LNCAP (cell line): ENCODE results near the gene TMEM117.

Experiments used
- TF ChIP-seq, protein P1 (sequence below): fragments of 450-650 bp; IDR thresholded peaks from 2 replicates; pipeline ENCODE4 v1.5.1; 2017; ENCODE audit warnings: mild to moderate bottlenecking

The TMEM117 gene

GRCh38 chr12:43973385-43973784 is 137.5 kb downstream of the TMEM117 start:
- TF ChIP-seq, protein P1, sequence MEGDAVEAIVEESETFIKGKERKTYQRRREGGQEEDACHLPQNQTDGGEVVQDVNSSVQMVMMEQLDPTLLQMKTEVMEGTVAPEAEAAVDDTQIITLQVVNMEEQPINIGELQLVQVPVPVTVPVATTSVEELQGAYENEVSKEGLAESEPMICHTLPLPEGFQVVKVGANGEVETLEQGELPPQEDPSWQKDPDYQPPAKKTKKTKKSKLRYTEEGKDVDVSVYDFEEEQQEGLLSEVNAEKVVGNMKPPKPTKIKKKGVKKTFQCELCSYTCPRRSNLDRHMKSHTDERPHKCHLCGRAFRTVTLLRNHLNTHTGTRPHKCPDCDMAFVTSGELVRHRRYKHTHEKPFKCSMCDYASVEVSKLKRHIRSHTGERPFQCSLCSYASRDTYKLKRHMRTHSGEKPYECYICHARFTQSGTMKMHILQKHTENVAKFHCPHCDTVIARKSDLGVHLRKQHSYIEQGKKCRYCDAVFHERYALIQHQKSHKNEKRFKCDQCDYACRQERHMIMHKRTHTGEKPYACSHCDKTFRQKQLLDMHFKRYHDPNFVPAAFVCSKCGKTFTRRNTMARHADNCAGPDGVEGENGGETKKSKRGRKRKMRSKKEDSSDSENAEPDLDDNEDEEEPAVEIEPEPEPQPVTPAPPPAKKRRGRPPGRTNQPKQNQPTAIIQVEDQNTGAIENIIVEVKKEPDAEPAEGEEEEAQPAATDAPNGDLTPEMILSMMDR = no peak

DNA sequence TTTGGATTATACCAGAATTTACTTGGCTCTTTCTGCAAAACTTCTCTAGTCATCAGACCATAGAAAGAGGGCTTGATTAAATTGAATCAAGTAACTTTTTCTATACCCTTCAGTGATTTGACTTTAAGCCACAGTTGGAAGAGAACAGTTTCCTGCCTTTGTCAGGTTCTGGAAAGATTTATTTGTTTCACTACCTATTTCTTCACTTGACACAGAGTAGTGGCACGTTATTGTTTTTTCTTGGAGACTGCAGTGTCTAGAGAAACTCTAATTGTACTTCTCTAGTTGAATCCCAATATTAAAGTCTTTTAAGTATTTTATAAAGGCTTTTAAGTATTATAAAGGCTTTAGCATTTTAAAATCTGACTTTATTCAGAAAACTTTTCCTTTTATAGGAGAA is 138.1 kb downstream of the TMEM117 start:
- TF ChIP-seq, protein P1 = no peak

DNA sequence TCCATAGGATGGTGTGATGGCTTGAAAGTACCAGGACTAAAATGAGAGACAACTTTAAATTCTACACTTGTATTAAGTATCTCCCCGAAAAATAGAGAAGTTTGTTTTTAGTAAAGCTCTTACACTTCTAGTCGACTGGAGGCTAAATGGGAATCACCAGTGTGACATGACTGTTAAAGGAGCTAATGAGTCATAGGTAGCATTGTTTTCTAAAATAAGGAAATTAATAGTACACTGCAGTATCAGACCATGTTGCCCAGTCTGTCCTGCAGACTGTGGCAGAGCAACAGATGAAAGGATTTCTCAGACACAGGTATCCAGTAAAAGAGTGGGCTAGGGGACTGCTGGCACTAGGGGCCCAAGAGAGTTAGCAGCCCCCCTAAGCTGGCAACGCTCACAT is 140.1 kb downstream of the TMEM117 start:
- TF ChIP-seq, protein P1 = no peak

GRCh38 chr12:43978556-43978955 is 142.7 kb downstream of the TMEM117 start:
- TF ChIP-seq, protein P1 = no peak

DNA sequence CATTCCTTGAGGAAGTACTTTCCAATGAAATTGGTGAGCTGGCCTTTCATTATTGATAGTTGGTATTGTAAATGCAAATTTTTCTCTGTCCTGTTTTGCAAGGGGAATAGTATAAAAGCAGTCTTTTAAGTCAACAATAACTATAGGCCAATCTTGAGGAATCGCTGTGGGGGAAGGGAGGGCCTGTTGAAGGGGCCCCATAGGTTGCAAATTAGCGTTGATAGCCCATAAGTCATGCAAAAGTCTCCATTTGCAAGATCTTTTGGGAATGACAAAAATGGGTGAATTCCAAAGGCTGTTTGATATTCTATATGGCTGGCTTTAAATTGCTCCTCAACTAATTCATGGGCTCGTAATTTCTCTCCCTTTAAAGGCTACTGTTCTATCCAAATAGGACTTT is 143.6 kb downstream of the TMEM117 start:
- TF ChIP-seq, protein P1 = no peak

GRCh38 chr12:43980627-43981191 is 144.8 kb downstream of the TMEM117 start:
- TF ChIP-seq, protein P1 = no peak

GRCh38 chr12:43981726-43982125 is 145.8 kb downstream of the TMEM117 start:
- TF ChIP-seq, protein P1 = no peak

DNA sequence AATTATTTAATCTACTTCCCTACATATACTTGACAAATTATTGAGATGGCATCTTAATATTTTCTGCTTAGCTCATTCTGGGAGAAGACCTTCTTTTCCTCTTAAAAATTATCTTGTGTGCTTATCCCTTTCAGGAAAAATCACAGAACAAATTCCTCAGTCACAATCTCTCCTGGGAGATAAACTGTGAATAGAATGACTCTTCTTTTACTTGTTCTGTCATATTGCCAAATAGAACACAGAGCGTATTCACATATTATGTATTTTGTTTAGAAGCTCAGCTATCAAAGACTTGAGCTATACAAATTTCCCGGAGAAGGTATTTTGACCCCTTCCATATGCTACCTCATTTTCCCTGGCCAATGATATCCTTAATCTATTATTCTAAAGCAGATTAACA is 146.7 kb downstream of the TMEM117 start:
- TF ChIP-seq, protein P1 = no peak
